Measurements from ENCODE around the gene ZBTB7C. TPM values are rescaled to one million over a fixed set of nuclear protein-coding genes. Genes with fewer than 3 reads are reported as not detected.

Gene ZBTB7C
- total RNA-seq, 1 experiment from 2014 or later: 0.33 TPM

GRCh38 chr18:48292229-48292628 is 117.0 kb downstream of the ZBTB7C start:
- Mint-ChIP-seq H3K9me3 (no peaks in the 10 kb centered on the region), H3K27me3 (ENCODE audit: low read depth) (peaks cover 3% of the 10 kb centered on the region; the same call in 1 of the 2 replicates), H3K27ac (no peak overlapping the region), H3K4me1 (peaks cover 12 to 33% of the 10 kb centered on the region in 2 experiments), H3K4me3 (no peak overlapping the region), H3K36me3 (ENCODE audit: insufficient read depth in 1 of 3, low read depth in 3 of 3) (no peaks in the 10 kb centered on the region)
- H2AK5ac ChIP-seq (ENCODE audit: insufficient read length, low read length): no peak overlapping the region
- H3K14ac ChIP-seq (ENCODE audit: insufficient read depth, low read length): no peak overlapping the region
- no peak overlapping the region for H3K27ac ChIP-seq (ENCODE audit: insufficient read length, low read depth, low read length)
- H3T11ph ChIP-seq (ENCODE audit: low read length): no peak overlapping the region
- H3K23ac ChIP-seq (ENCODE audit: insufficient read length, low read depth, low read length): no peak overlapping the region
- H2BK15ac ChIP-seq (ENCODE audit: low read depth, low read length): no peak overlapping the region
- H4K5ac ChIP-seq (ENCODE audit: insufficient read length, low read depth, low read length): no peak overlapping the region
- H3K79me1 ChIP-seq (ENCODE audit: insufficient read depth, low read depth, low read length, poor library complexity, severe bottlenecking): no peaks in the 10 kb centered on the region
- H3K79me2 ChIP-seq (ENCODE audit: insufficient read depth, low read length): no peaks in the 10 kb centered on the region
- H2BK20ac ChIP-seq (ENCODE audit: low read depth, low read length, poor library complexity, severe bottlenecking): no peak overlapping the region
- H2BK12ac ChIP-seq (ENCODE audit: insufficient read length, low read depth, low read length): no peak overlapping the region
- H2BK120ac ChIP-seq (ENCODE audit: low read depth, low read length, poor library complexity, severe bottlenecking): no peak overlapping the region
- H3K9ac ChIP-seq (ENCODE audit: extremely low read depth, insufficient read length, low read length): no peak overlapping the region
- H3K27me3 ChIP-seq (ENCODE audit: insufficient read depth, low read length): no peaks in the 10 kb centered on the region
- no peak overlapping the region for H2AFZ ChIP-seq (ENCODE audit: low read length)
- H3K4ac ChIP-seq (ENCODE audit: low read depth, low read length): no peak overlapping the region
- H3K56ac ChIP-seq (ENCODE audit: insufficient read length, low read depth, low read length): no peak overlapping the region
- H4K91ac ChIP-seq (ENCODE audit: insufficient read length, low read depth, low read length): no peak overlapping the region
- no peaks in the 10 kb centered on the region for H4K20me1 ChIP-seq (ENCODE audit: control insufficient read depth, insufficient read depth, insufficient read length)
- H4K8ac ChIP-seq (replicated peaks; ENCODE audit: insufficient read length, low read depth, low read length): no peak overlapping the region
- H3K4me1 ChIP-seq (ENCODE audit: insufficient read depth, low read length): no peaks in the 10 kb centered on the region
- TF ChIP-seq CTCF (conservative IDR thresholded peaks at IDR 0.05): no peak
- H3K23me2 ChIP-seq (ENCODE audit: insufficient read length, low read depth, low read length, poor library complexity, severe bottlenecking): no peaks in the 10 kb centered on the region
- no peak for DNase-seq
- no peaks in the 10 kb centered on the region for H3K9me3 ChIP-seq (ENCODE audit: control insufficient read depth, low read depth, low read length)
- WGBS (ENCODE audit: extremely low coverage, insufficient read length, low lambda C conversion rate): no CpG with 5 or more reads among the region's 4 CpGs
- no peak overlapping the region for H3K18ac ChIP-seq (ENCODE audit: insufficient read length, low read depth, low read length)
- H3K4me2 ChIP-seq (ENCODE audit: insufficient read depth, insufficient read length, low read length): no peak overlapping the region
- H2BK5ac ChIP-seq (ENCODE audit: insufficient read length, low read length): no peak overlapping the region

All from H9 (cell line).